Subcutaneous adipose tissue (tissue), 4 donors: Measurements from ENCODE around the gene PCSK6. TPM values are rescaled to one million over a fixed set of nuclear protein-coding genes. Genes with fewer than 3 reads are reported as not detected.

Experiments
- CTCF ChIP-seq: fragments of 450-650 bp; IDR thresholded peaks from one replicate; pipeline ENCODE4 v1.5.1; 2016; ENCODE audit warnings: low read depth, mild to moderate bottlenecking, control low read depth, antibody characterized with exemption, moderate library complexity
- total RNA-seq, 4 donors: library from RNA; depleted of rRNA; stranded (reverse); fragments of >200 nt; gene quantifications; one replicate each; pipeline ENCODE4 v1.1.0, GENCODE V29; 2016

Gene PCSK6
- total RNA-seq, 4 donors from 2014 or later: 4.4 to 8.7 (median 5.9) TPM

- TF ChIP-seq CTCF: no peak
Measured at GRCh38 chr15:101382544-101382943, 107.0 kb downstream of the PCSK6 start.

GRCh38 chr15:101381671-101382212, 107.8 kb downstream of the PCSK6 start:
- TF ChIP-seq CTCF: no peak

- no peak for TF ChIP-seq CTCF
Measured at GRCh38 chr15:101380146-101380545, 109.4 kb downstream of the PCSK6 start.

GRCh38 chr15:101379647-101380046, 109.9 kb downstream of the PCSK6 start:
- no peak for TF ChIP-seq CTCF

GRCh38 chr15:101378879-101379278, 110.6 kb downstream of the PCSK6 start:
- no peak for TF ChIP-seq CTCF

- TF ChIP-seq CTCF: no peak
Measured at GRCh38 chr15:101378171-101378755, 111.2 kb downstream of the PCSK6 start.

GRCh38 chr15:101376615-101377395, 112.7 kb downstream of the PCSK6 start:
- no peak for TF ChIP-seq CTCF
